Upper lobe of left lung (tissue), 6 donors: ENCODE results near the gene SSR4. TPM values are rescaled to one million over a fixed set of nuclear protein-coding genes. Genes with fewer than 3 reads are reported as not detected.
A peak's percentile ranks its signal among the peaks of the same experiment; 100 is the strongest.

Experiments
- ATAC-seq, 2 donors: fragments of 200-7000 bp; cut with Tn5 transposase; one replicate each; pipeline ENCODE4 v1.9.1; 2022; ENCODE audit warnings: mild to moderate bottlenecking in 2 of 2, moderate library complexity in 2 of 2; ENCODE audit not compliant: low FRiP score in 2 of 2
- DNase-seq, 2 donors: peaks; one replicate each; pipeline ENCODE4 v3.0.0-alpha.2; 2019 to 2020
- H3K27ac ChIP-seq, 4 donors: fragments of 200-600 bp; sonication (generic); one replicate each; pipeline ENCODE4 v1.5.1; 2016 to 2019
- H3K27me3 ChIP-seq, 4 donors: fragments of 200-600 bp; sonication (generic); one replicate each; pipeline ENCODE4 v1.5.1; 2017 to 2019
- H3K36me3 ChIP-seq, 4 donors: fragments of 200-600 bp; sonication (generic); one replicate each; pipeline ENCODE4 v1.5.1; 2016 to 2019
- H3K4me1 ChIP-seq, 4 donors: fragments of 200-600 bp; sonication (generic); one replicate each; pipeline ENCODE4 v1.5.1; 2018 to 2019
- H3K4me3 ChIP-seq, 4 donors: fragments of 200-600 bp; sonication (generic); one replicate each; pipeline ENCODE4 v1.5.1; 2017 to 2019; ENCODE audit warnings: mild to moderate bottlenecking in 2 of 4, moderate library complexity in 1 of 4
- H3K9me3 ChIP-seq, 4 donors: fragments of 200-600 bp; sonication (generic); one replicate each; pipeline ENCODE4 v1.5.1; 2018 to 2019
- CTCF ChIP-seq, 6 experiments: fragments of 450-650 bp in 4 of 6; fragments of 200-600 bp in 2 of 6; sonication (generic) in 2 of 6; IDR thresholded peaks; one replicate each; pipeline ENCODE4 v1.5.1; 2016 to 2019; ENCODE audit warnings: antibody characterized with exemption in 6 of 6
- EP300 ChIP-seq, 4 donors: sonication (generic); formaldehyde crosslinking; IDR thresholded peaks; one replicate each; pipeline ENCODE4 v1.5.1; 2017; ENCODE audit warnings: antibody characterized with exemption in 4 of 4, control low read depth in 2 of 4
- POLR2A ChIP-seq, 4 donors: fragments of 450-650 bp; IDR thresholded peaks; one replicate each; pipeline ENCODE4 v1.5.1; 2016 to 2017; ENCODE audit warnings: antibody characterized with exemption in 4 of 4, mild to moderate bottlenecking in 2 of 4
- POLR2AphosphoS5 ChIP-seq, 2 donors: sonication (generic); formaldehyde crosslinking; IDR thresholded peaks; one replicate each; pipeline ENCODE4 v1.5.1; 2017; ENCODE audit warnings: antibody characterized with exemption in 2 of 2
- WGBS, 2 donors: methylation state at CpG; one replicate each; pipeline ENCODE4 v1.1.5; 2017 to 2018; 5-methylcytosine and 5-hydroxymethylcytosine counted together
- total RNA-seq, 6 donors: library from RNA; depleted of rRNA in 4 of 6; stranded (reverse); fragments of >200 nt in 4 of 6; gene quantifications; one replicate each; pipeline versions ENCODE4 v1.1.0 to v1.2.1, GENCODE V29; 2016 to 2021
- donor health status: DM: no; HTN: no; CAD: no; lungs with moderate emphysema.
- donor health status: DM: no; HTN: yes; CAD: no; lungs with severe emphysema.

Gene SSR4
- total RNA-seq, 6 donors from 2014 or later: 70.2 to 328 (median 172) TPM

DNA sequence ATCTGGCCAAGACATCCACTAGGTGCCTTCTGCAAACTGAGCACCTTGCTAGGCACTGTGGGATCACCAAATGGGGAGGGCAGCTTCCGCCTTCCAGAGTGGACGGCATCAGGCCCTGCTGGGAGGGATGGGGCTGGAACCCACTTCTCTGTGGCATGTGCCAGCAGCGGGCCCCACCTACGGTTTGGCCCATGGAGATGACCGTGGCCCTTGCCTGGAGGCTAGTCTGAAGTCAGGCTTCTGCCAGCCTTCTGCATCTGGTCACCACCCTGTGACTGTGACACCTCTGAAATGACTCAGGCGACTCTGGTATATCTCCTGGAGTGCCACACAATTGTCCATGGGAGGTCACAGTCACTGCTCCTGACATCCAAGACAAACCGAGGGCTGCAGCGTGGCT lies 7.2 kb downstream of the SSR4 start:
- 88 to 100% methylated on average over 2 to 8 of the region's 8 CpGs for WGBS, 2 donors
- ATAC-seq (no peak), DNase-seq (peak in 1 of 2 donors; percentile 2)
- Histone ChIP-seq H3K27me3 (peaks cover 0 to 5% (median 0%) of the 10 kb centered on the region in 4 donors), H3K9me3 (peaks cover 0 to 32% (median 0%) of the 10 kb centered on the region in 4 donors), H3K36me3 (peaks cover 0 to 29% (median 12%) of the 10 kb centered on the region in 4 donors), H3K4me3 (no peak overlapping the region), H3K4me1 (no peaks in the 10 kb centered on the region), H3K27ac (no peak overlapping the region)
- TF ChIP-seq EP300 (IDR thresholded peaks at IDR 0.05) (no peak), POLR2A (IDR thresholded peaks at IDR 0.05) (no peak), POLR2AphosphoS5 (IDR thresholded peaks at IDR 0.05) (no peak), CTCF (IDR thresholded peaks at IDR 0.05) (no peak)

DNA sequence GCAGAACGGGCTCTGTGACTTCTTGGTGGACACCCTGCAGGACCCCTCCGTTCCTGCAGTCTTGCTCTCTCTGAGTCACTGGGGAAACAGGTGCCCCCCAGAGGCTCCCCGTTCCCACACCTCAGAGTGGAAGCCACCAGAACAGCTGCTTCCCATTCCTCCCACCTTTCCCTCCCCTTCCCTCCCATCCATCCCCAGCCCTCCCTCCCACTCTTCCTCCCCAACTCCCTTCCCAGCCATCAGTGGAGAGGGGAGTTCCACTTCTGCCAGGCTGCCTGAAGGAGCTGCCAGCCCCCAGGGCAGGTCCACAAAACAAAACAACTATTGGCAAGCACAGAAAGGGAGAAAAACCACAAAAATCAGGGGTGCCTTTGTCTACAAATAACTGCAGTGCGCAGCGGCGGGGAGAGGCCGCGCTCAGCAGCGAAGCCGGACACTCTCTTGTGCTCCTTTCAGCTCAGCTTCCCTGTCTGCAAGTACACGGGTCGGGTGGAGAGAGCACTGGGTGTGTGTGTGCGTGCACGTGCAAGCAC lies 8.1 kb downstream of the SSR4 start:
- DNase-seq (peak in 1 of 2 donors; percentile 44), ATAC-seq (no peak)
- 61 to 71% methylated on average over 8 to 14 of the region's 14 CpGs for WGBS, 2 donors
- no peak overlapping the region for H3K4me3 ChIP-seq
- no peak overlapping the region for H3K27ac ChIP-seq
- no peak for TF ChIP-seq POLR2A (IDR thresholded peaks at IDR 0.05)
- no peak for TF ChIP-seq EP300 (IDR thresholded peaks at IDR 0.05)
- no peak for TF ChIP-seq CTCF (IDR thresholded peaks at IDR 0.05)
- TF ChIP-seq POLR2AphosphoS5 (IDR thresholded peaks at IDR 0.05): no peak
- peaks cover 0 to 20% (median 9%) of the 10 kb centered on the region in 4 donors for H3K36me3 ChIP-seq
- no peaks in the 10 kb centered on the region for H3K4me1 ChIP-seq
- peaks cover 0 to 23% (median 0%) of the 10 kb centered on the region in 4 donors for H3K9me3 ChIP-seq
- peaks cover 0 to 5% (median 0%) of the 10 kb centered on the region in 4 donors for H3K27me3 ChIP-seq

- DNase-seq (peak in 1 of 2 donors; percentile 65), ATAC-seq (no peak)
- Histone ChIP-seq H3K27me3 (peaks cover 0 to 5% (median 0%) of the 10 kb centered on the region in 4 donors), H3K36me3 (peaks cover 0 to 11% (median 4%) of the 10 kb centered on the region in 4 donors), H3K4me1 (no peaks in the 10 kb centered on the region), H3K9me3 (peaks cover 0 to 18% (median 0%) of the 10 kb centered on the region in 4 donors), H3K27ac (no peak overlapping the region), H3K4me3 (no peak overlapping the region)
- no peak for TF ChIP-seq POLR2AphosphoS5 (IDR thresholded peaks at IDR 0.05)
- no peak for TF ChIP-seq POLR2A (IDR thresholded peaks at IDR 0.05)
- no peak for TF ChIP-seq CTCF (IDR thresholded peaks at IDR 0.05)
- TF ChIP-seq EP300 (IDR thresholded peaks at IDR 0.05): no peak
- 95% methylated on average over 48 to 86 of the region's 87 CpGs for WGBS, 2 donors
These were observed 9.0 kb downstream of the SSR4 start for GRCh38 chrX:153803211-153804099.

DNA sequence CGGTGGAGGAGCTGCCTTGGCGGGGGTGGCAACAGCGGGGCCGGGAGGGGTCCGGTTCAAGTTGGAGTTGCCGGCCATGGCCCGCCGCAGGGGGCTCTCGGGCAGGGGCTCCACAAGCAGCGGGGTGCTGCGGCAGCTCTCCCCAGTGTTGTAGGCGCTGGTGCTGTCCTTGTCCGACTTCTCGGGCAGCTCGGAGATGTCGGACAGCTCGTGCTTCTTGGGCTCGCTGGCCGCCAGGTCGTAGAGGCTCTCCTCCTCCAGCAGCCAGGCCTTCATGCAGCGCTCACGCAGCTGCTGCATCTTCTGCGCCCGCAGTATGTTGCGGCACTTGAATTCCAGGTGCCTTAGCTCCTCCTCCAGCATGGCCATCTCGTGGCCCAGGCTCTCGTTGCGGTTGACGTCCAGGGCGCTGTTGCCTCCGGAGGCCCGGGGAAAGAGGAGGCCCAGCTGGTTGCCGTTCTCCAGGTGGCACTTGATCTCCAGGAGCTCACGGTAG lies 9.7 kb downstream of the SSR4 start:
- Histone ChIP-seq H3K27me3 (peaks cover 0 to 5% (median 0%) of the 10 kb centered on the region in 4 donors), H3K4me1 (no peaks in the 10 kb centered on the region), H3K36me3 (peaks cover 0 to 4% (median under 1%) of the 10 kb centered on the region in 4 donors), H3K9me3 (peaks cover 0 to 13% (median 0%) of the 10 kb centered on the region in 4 donors), H3K27ac (no peak overlapping the region), H3K4me3 (no peak overlapping the region)
- 93% methylated on average over 34 of the region's 34 CpGs; no CpG with 5 or more reads in 1 of the 2 donors for WGBS, 2 donors
- TF ChIP-seq CTCF (IDR thresholded peaks at IDR 0.05) (no peak), POLR2A (IDR thresholded peaks at IDR 0.05) (no peak), POLR2AphosphoS5 (IDR thresholded peaks at IDR 0.05) (no peak), EP300 (IDR thresholded peaks at IDR 0.05) (no peak)
- DNase-seq: no peak
- no peak for ATAC-seq
